Ishikawa (cell line): ENCODE results near the gene DGKG.

ENCODE experiments used
- CEBPB ChIP-seq: IDR thresholded peaks from 2 replicates; pipeline ENCODE4 v1.6.1; 2012
- EGR1 ChIP-seq: IDR thresholded peaks from 2 replicates; pipeline ENCODE4 v1.6.1; 2012
- EP300 ChIP-seq: IDR thresholded peaks from 2 replicates; pipeline ENCODE4 v1.6.1; 2012; ENCODE audit warnings: borderline replicate concordance
- NFIC ChIP-seq: IDR thresholded peaks from 2 replicates; pipeline ENCODE4 v1.6.1; 2012
- RAD21 ChIP-seq: IDR thresholded peaks from 2 replicates; pipeline ENCODE4 v1.6.1; 2012; ENCODE audit warnings: low read depth
- TAF1 ChIP-seq: IDR thresholded peaks from 2 replicates; pipeline ENCODE4 v1.6.1; 2012; ENCODE audit warnings: low read depth, mild to moderate bottlenecking
- TCF12 ChIP-seq: IDR thresholded peaks from 2 replicates; pipeline ENCODE4 v1.6.1; 2012; ENCODE audit warnings: low read depth
- TEAD4 ChIP-seq: IDR thresholded peaks from 2 replicates; pipeline ENCODE4 v1.6.1; 2012
- YY1 ChIP-seq: IDR thresholded peaks from 2 replicates; pipeline ENCODE4 v1.6.1; 2012; ENCODE audit warnings: low read depth
- ZBTB7A ChIP-seq: IDR thresholded peaks from 2 replicates; pipeline ENCODE4 v1.6.1; 2012; ENCODE audit warnings: low read depth
- TF ChIP-seq, protein P1 (sequence below): IDR thresholded peaks from 2 replicates; pipeline ENCODE4 v1.6.1; 2012
- TF ChIP-seq, protein P2 (sequence below): IDR thresholded peaks from 2 replicates; pipeline ENCODE4 v1.6.1; 2012; ENCODE audit warnings: low read depth, mild to moderate bottlenecking
- TF ChIP-seq, protein P3 (sequence below): IDR thresholded peaks from 2 replicates; pipeline ENCODE4 v1.6.1; 2012

DNA sequence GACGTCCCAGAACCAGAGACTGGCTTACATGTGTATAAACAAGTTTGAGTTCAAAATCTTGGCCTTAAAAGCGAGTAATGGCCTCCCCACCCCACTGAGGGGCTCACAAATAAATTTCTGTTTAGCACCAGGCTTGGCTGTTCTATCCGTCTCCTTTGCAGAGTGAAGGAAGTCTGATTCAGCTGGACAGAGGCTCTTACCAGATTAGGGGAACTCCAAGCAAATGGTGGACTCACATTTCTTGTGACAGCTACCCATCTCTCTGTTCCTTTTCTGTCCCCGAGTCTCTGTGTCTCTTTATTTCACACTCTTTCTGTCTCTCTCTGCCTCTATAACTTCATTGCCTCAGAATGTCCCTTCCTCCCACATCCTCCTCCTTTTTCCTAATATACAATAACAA lies 62.7 kb downstream of the DGKG start:
- TF ChIP-seq, protein P1, sequence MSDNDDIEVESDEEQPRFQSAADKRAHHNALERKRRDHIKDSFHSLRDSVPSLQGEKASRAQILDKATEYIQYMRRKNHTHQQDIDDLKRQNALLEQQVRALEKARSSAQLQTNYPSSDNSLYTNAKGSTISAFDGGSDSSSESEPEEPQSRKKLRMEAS, result no peak
- TF ChIP-seq EP300 (no peak), TAF1 (no peak), YY1 (no peak), NFIC (no peak), ZBTB7A (no peak), TCF12 (no peak), TEAD4 (no peak), EGR1 (no peak), RAD21 (no peak), CEBPB (no peak)
- TF ChIP-seq, protein P2, sequence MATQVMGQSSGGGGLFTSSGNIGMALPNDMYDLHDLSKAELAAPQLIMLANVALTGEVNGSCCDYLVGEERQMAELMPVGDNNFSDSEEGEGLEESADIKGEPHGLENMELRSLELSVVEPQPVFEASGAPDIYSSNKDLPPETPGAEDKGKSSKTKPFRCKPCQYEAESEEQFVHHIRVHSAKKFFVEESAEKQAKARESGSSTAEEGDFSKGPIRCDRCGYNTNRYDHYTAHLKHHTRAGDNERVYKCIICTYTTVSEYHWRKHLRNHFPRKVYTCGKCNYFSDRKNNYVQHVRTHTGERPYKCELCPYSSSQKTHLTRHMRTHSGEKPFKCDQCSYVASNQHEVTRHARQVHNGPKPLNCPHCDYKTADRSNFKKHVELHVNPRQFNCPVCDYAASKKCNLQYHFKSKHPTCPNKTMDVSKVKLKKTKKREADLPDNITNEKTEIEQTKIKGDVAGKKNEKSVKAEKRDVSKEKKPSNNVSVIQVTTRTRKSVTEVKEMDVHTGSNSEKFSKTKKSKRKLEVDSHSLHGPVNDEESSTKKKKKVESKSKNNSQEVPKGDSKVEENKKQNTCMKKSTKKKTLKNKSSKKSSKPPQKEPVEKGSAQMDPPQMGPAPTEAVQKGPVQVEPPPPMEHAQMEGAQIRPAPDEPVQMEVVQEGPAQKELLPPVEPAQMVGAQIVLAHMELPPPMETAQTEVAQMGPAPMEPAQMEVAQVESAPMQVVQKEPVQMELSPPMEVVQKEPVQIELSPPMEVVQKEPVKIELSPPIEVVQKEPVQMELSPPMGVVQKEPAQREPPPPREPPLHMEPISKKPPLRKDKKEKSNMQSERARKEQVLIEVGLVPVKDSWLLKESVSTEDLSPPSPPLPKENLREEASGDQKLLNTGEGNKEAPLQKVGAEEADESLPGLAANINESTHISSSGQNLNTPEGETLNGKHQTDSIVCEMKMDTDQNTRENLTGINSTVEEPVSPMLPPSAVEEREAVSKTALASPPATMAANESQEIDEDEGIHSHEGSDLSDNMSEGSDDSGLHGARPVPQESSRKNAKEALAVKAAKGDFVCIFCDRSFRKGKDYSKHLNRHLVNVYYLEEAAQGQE, result peak; percentile 36; the same call in 1 of the 2 replicates
- TF ChIP-seq, protein P3, sequence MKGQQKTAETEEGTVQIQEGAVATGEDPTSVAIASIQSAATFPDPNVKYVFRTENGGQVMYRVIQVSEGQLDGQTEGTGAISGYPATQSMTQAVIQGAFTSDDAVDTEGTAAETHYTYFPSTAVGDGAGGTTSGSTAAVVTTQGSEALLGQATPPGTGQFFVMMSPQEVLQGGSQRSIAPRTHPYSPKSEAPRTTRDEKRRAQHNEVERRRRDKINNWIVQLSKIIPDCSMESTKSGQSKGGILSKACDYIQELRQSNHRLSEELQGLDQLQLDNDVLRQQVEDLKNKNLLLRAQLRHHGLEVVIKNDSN, result no peak
